GM19438 (cell line): ENCODE data around the gene FABP7.

ENCODE experiments used
- ATAC-seq: cut with Tn5 transposase; IDR thresholded peaks from one replicate; pipeline ENCODE4 v1.9.1; 2021; ENCODE audit warnings: low read depth; ENCODE audit not compliant: unreplicated experiment

The FABP7 gene

GRCh38 chr6:122792766-122793165 lies 13.2 kb downstream of the FABP7 start:
- ATAC-seq, result no peak

- ATAC-seq, result no peak
These were observed 18.0 kb downstream of the FABP7 start for GRCh38 chr6:122797537-122797936.

GRCh38 chr6:122798099-122798641 lies 18.7 kb downstream of the FABP7 start:
- peak; percentile 78 for ATAC-seq

- ATAC-seq, result no peak
These were observed 19.7 kb downstream of the FABP7 start for GRCh38 chr6:122799140-122799745.

- ATAC-seq, result no peak
These were observed 20.6 kb downstream of the FABP7 start for GRCh38 chr6:122799916-122800686.

GRCh38 chr6:122800906-122801305 lies 21.4 kb downstream of the FABP7 start:
- no peak for ATAC-seq

- ATAC-seq, result no peak
These were observed 21.9 kb downstream of the FABP7 start for GRCh38 chr6:122801397-122801796.

GRCh38 chr6:122803171-122803661 lies 23.7 kb downstream of the FABP7 start:
- ATAC-seq, result no peak

- ATAC-seq, result no peak
These were observed 25.5 kb downstream of the FABP7 start for GRCh38 chr6:122804962-122805485.

GRCh38 chr6:122806291-122806690 lies 26.8 kb downstream of the FABP7 start:
- no peak for ATAC-seq

GRCh38 chr6:122808121-122808885 lies 28.8 kb downstream of the FABP7 start:
- no peak for ATAC-seq

GRCh38 chr6:122809001-122809400 lies 29.5 kb downstream of the FABP7 start:
- ATAC-seq, result no peak

GRCh38 chr6:122809691-122810090 lies 30.2 kb downstream of the FABP7 start:
- ATAC-seq, result no peak

- ATAC-seq, result no peak
These were observed 30.7 kb downstream of the FABP7 start for GRCh38 chr6:122810189-122810588.

GRCh38 chr6:122817358-122817757 lies 37.8 kb downstream of the FABP7 start:
- no peak for ATAC-seq

GRCh38 chr6:122817766-122818165 lies 38.2 kb downstream of the FABP7 start:
- ATAC-seq, result no peak

GRCh38 chr6:122818866-122819265 lies 39.4 kb downstream of the FABP7 start:
- no peak for ATAC-seq

GRCh38 chr6:122821095-122821494 lies 41.6 kb downstream of the FABP7 start:
- no peak for ATAC-seq

GRCh38 chr6:122825163-122825562 lies 45.6 kb downstream of the FABP7 start:
- ATAC-seq, result no peak

- ATAC-seq, result no peak
These were observed 49.9 kb downstream of the FABP7 start for GRCh38 chr6:122829456-122829855.

- ATAC-seq, result no peak
These were observed 52.0 kb downstream of the FABP7 start for GRCh38 chr6:122831511-122831910.
